ENCODE measurements around the gene PDXK.
"Not testable (repeated sequence)": the region's sequence is repeated elsewhere in the genome, so short reads cannot be mapped to it uniquely, and the experiment has no call there.

PDXK gene

GRCh38 chr21:43718872-43719747 lies at the start of gene PDXK:
TSS of gene PDXK (plus strand) at chr21:43719129. CDS start at chr21:43719295, 166 bp downstream.
- peak; percentile 12 for TF ChIP-seq CTCF (conservative IDR thresholded peaks at IDR 0.05; ENCODE audit: low read depth, low read length)
- peak within 1 kb of the TSS; percentile 92 for H3K4me3 ChIP-seq (ENCODE audit: low read depth, low read length)
- DNase-seq (ENCODE audit: low read depth): peak; percentile 86

GRCh38 chr21:43669828-43670605 lies 48.9 kb upstream of the PDXK start:
- no peak for TF ChIP-seq CTCF (conservative IDR thresholded peaks at IDR 0.05; ENCODE audit: low read depth, low read length)
- H3K4me3 ChIP-seq (ENCODE audit: low read depth, low read length): no peak overlapping the region
- no peak for DNase-seq (ENCODE audit: low read depth)

GRCh38 chr21:43675871-43676270 lies 43.1 kb upstream of the PDXK start:
- no peak for DNase-seq (ENCODE audit: low read depth)
- H3K4me3 ChIP-seq (ENCODE audit: low read depth, low read length): no peak overlapping the region
- no peak for TF ChIP-seq CTCF (conservative IDR thresholded peaks at IDR 0.05; ENCODE audit: low read depth, low read length)

GRCh38 chr21:43676391-43676790 lies 42.5 kb upstream of the PDXK start:
- no peak overlapping the region for H3K4me3 ChIP-seq (ENCODE audit: low read depth, low read length)
- no peak for TF ChIP-seq CTCF (conservative IDR thresholded peaks at IDR 0.05; ENCODE audit: low read depth, low read length)
- DNase-seq (ENCODE audit: low read depth): no peak

GRCh38 chr21:43679951-43680350 lies 39.0 kb upstream of the PDXK start:
- DNase-seq (ENCODE audit: low read depth): no peak
- no peak for TF ChIP-seq CTCF (conservative IDR thresholded peaks at IDR 0.05; ENCODE audit: low read depth, low read length)
- no peak overlapping the region for H3K4me3 ChIP-seq (ENCODE audit: low read depth, low read length)

- DNase-seq (ENCODE audit: low read depth); H3K4me3 ChIP-seq (ENCODE audit: low read depth, low read length): not testable (repeated sequence)
Observed at GRCh38 chr21:43680421-43680820, 38.5 kb upstream of the PDXK start.

- no peak overlapping the region for H3K4me3 ChIP-seq (ENCODE audit: low read depth, low read length)
- no peak for TF ChIP-seq CTCF (conservative IDR thresholded peaks at IDR 0.05; ENCODE audit: low read depth, low read length)
- no peak for DNase-seq (ENCODE audit: low read depth)
Observed at GRCh38 chr21:43681650-43682049, 37.3 kb upstream of the PDXK start.
